ENCODE data around the gene SCAMP4.
"Not testable (repeated sequence)": the region's sequence is repeated elsewhere in the genome, so short reads cannot be mapped to it uniquely, and the experiment has no call there.

Gene SCAMP4

DNA sequence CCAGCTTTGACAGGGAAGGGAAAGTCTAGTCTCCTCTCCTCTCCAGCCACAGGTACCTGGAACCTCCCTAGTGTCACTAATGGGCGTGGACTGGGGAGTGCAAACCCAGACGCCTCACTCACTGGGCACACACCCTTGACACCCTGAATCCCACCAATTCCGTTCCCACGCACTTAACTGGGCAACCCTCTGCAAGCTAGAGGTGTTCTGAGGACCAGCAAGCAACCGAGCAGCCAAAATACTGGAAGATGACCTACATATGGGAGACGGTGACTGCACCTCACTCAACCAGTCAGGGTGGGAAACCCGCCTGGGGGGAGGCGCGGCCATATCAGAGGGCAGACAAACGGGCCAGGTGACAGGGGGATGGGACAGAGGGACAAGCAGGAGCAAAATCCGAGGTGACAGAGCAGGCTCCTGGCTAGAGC, 20.9 kb upstream of the SCAMP4 start:
- ATAC-seq, result peak; percentile 17 to 19

DNA sequence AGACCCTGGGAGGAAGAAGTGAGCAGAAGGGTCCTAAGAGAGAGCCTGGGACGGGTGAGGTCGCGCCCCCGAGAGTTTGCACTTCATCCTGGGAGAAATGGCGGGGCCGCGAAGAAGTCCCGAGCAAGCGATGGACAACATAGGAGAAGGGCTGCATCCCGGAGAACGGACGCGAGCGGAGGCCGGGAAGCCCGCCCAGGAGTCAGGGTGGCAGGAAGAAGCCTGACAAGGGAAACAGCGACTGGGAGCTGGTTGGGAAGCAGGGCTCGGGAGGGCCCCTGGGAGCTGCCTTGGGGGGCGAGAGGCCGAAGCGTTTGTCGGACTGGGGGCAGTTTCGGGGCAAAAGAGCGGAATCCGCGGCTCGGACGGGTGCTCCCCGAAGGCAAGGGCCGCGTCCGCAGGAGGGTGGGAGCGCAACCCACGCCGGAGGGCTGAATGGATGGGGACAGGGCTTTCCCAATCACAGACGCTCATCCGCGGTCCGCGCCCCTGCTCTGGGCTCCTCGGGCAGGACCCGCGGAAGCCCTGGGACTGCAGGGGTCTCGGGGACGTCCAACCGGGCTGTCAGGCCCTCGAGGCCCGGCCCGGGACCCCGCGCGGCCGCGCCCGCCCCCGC, 20.4 kb upstream of the SCAMP4 start:
- no peak for ATAC-seq

DNA sequence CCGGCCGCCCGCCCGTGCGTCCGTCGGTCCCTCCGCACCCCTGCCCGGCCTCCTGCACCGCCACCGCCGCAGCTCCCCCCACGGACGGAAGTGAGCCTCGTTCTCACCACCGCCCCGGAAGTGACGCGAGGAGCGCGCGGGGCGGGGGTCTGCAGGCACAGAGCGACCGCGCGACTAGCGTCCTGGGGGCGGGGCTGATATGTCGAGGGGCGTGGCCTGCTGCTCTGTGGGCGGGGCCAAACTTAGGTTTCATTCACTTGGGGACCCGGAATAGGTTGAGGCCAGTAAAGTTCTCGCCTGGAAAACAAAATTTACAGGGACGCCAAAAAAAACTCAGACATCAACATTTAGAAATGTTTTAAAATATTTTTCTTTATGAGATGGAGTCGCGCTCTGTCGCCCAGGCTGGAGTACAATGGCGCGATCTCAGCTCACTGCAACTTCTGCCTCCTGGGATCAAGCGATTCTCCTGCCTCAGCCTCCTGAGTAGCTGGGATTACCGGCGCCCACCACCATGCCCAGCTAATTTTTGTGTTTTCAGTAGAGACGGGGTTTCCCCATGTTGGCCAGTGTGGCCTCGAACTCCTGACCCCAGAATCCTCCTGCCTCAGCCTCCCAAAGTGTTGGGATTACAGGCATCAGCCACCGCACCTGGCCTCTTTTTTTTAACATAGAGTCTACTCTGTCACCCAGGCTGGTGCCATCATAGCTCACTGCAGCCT, 19.6 kb upstream of the SCAMP4 start, which contains the start of gene ABHD17A:
ABHD17A (minus strand) TSS at position 99 of the 722 bp plus-strand sequence. CDS start 3,930 bp downstream, outside the sequence.
- peak; percentile 90 to 91 for ATAC-seq

DNA sequence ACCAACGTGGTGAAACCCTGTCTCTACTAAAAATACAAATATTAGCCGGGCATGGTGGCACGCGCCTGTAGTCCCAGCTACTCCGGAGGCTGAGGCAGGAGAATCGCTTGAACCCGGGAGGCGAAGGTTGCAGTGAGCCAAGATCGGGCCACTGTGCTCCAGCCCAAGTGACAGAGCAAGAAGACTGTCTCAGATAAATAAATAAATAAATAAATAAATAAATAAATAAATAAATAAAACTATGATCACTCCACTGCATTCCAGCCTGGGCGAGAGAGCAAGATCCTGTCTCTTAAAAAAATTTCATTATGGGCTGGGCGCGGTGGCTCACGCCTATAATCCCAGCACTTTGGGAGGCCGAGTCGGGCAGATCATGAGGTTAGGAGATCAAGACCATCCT, 18.8 kb upstream of the SCAMP4 start:
- ATAC-seq, result not testable (repeated sequence)

DNA sequence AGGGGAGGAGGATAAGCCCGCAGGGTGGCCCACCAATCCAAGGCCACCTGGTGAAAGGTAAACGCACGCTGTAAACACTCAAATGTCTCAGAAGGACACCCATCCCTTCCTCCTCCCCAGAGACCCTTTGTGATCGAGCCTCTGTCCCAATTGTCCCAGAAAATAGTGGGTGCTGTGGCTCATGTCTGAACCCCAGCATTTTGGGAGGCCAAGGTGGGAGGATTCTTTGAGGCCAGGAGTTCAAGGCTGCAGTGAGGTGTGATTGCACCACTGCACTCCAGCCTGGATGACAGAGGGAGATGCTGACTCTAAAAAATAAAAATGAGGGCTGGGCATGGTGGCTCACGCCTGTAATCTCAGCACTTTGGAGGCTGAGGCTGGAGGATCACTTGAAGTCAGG, 16.8 kb upstream of the SCAMP4 start:
- no peak for ATAC-seq

DNA sequence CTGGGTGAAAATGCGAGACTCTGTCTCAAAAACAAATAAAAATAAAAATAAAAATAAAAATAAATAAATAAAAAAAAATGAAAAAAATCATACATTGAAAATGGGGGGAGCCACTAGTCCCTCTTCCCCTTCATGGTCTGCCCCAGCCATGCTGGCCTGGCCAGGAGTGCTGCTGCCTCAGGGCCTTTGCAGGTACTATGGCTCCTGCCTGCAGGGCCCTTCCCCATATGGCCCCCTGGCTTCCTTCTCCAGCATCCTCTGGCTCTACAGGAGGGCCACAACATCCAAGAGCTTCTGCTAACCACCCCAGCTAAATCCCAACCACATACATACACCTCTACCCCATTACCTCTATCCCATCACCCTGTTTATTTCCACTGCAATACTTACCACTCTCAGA, 15.3 kb upstream of the SCAMP4 start:
- no peak for ATAC-seq

DNA sequence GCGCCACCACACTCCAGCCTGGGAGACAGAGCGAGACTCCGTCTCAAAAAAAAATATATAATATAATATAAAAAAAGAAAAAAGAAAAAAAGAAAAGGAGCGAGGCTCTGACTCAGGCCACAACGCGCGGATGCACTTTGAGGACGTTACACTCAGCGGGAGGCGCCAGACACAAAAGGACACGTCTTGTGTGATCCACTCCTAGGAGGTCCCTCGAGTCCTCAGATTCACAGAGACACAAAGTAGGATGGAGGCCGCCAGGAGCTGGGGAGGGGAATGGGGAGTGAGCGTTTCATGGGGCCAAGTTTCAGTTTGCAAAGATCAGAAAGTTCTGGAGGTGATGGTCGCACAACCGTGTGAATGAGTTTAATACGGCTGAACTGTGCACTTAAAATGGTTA, 11.4 kb upstream of the SCAMP4 start:
- ATAC-seq, result no peak

DNA sequence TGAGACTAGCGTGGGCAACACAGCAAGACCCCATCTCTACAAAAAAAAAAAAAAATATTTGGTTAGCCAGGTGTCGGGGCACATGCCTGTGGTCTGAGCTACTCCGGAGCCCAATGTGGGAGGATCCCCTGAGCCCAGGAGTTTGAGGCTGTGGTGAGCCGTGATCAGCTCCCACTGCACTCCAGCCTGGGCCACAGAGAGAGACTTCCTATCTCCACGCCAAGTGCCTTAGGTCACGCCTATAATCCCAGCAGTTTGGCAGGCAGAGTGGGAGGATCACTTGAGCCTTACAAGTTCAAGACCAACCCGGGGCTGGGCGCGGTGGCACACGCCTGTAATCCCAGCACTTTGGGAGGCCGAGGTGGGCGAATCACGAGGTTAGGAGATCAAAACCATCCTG, 8.7 kb upstream of the SCAMP4 start:
- no peak for ATAC-seq

DNA sequence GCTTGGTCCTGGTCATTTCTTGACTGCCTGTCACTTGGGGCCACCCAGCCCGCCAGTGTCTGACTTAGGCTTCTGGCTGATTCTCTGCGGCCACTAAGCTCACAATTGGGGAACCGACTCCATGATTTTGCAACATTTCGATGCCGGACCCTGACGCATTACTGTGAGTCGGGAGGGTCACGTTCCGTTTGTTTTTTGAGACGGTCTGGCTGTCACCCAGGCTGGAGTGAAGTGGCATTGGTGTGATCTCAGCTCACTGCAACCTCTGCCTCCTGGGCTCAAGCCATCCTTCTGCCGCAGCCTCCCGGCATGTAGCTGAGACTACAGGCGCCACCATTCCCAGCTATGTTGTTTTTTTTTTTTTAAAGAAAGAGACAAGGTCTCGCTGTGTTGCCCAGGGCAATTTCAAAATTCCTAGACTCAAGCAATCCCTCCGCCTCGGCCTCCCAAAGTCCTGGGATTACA, 3.2 kb upstream of the SCAMP4 start:
- no peak for ATAC-seq

DNA sequence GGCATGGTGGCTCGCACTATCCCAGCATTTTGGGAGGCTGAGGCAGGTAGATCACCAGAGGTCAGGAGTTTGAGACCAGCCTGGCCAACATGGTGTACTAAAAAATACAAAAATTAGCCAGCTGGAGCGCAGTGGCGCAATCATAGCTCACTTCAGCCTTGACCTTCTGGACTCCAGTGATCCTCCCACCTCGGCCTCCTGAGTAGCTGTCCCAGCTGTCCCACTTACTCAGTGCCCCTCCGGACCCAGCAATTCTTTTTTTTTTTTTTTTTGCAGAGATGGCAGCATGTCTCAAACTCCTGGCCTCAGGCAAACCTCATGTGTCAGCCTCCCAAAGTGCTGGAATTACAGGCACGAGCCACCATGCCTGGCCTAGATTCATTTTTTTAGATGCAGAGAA, 2.3 kb upstream of the SCAMP4 start:
- no peak for ATAC-seq

DNA sequence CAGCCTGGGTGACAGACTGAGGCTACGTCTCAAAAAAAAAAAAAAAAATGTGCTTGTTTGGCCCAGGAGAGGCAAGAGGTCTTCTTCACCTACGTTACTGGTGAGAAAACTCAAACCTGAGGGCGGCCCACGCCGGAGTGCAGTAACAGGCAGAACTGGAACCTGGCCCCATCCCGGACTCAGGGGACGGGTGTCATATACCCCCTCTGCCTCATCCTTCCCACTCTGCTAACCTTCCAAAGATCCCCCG, 414 bp upstream of the SCAMP4 start:
- no peak for ATAC-seq

DNA sequence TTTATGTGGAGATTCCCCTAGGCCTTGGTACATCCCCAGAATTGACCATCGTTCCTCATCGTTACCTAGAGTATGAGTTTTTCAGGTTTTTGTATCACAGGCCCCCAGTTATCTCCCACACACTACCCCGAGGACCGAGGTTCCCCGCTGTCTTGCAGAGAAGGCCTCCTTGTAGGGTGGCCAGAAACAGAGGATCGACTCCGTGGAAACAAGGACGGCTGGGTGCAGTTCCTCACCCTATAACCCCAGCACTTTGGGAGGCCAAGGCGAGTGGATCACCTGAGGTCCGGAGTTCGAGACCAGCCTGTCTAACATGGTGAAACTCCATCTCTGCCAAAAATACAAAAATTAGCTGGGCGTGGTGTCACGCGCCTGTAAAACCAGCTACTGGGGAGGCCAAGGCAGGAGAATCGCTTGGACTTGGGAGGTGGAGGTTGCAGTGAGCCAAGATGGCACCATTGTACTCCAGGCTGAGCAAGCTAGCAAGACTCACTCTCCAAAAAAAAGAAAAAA, 720 bp downstream of the SCAMP4 start:
- no peak for ATAC-seq

DNA sequence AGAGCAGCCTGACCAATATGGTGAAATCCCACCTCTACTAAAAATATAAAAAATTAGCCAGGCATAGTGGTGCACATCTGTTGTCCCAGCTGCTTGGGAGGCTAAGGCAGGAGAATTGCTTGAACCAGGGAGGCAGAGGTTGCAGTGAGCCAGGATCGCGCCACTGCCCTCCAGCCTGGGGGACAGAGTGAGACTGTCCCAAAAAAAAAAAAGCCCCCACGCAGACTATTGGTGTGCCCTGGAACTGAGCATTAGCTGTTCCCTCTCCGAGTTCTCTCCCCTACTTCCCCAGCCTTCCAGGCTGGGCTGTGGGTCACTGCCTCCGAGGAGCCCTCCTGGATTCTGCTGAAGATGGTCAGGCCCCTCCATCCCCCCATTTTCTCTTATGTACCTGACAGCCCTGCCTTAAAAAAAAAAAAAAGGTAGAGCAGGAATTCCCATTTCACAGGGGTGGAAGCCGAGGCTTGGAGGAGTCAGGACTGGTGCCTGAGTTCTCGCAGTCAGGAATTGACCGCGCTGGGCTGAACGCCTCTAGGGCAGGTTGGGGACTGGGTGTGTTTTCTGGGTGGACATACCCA, 1.9 kb downstream of the SCAMP4 start:
- ATAC-seq, result no peak

DNA sequence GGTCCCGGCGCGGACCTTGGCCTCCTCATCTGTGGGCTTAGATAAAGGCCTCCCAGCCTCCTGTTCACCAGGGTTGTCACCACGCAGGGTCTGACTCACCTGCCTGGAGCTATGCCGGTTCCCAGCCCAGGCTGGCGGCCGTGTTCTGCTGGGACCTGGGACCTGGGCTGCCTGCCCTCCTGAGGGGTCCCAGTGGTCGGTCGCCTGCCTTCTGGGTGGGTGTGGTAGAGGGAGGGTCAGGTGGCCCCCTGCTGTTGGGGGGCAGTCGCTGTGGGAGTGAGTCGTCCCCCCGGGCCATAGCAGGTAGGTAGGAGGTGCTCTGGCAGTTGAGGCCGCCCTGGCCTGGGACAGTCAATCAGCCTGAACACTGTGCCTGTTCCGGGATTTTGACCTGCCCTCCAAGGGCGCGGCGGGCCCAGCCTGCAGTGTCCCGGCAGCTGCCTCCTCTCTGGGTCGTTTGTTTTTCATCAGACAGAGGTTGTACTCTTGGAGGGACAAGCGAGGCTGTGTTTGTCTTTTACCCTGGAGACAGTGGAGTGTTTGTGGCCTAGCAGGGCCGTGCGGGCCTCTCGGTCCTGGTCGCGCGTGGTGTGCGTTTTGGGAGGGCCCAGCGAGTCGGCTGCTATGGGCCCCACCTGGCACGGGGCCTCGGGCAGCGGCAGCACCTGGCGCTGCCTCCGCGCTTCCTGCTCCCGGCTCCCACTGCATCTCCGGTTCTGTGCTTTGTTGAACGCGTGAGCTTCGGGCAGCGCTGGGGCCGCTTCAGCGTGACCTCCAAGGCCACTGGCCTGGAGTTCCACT, 2.6 kb downstream of the SCAMP4 start:
- no peak for ATAC-seq

DNA sequence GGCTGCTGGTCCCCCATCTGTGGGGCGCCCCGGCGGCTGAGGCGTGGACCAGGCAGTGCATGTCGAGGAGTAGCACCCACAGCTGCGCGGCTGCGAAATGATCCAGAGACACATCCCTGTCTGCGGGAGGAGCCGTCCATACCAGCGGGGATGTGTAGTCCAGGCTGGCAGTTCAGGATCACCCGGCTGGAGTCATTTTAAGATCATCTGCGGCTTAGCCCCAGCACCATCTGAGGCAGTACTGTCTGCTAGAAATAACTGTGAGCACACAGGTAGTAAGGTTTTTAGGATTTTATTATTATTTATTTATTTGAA, 3.1 kb downstream of the SCAMP4 start:
- ATAC-seq, result no peak

DNA sequence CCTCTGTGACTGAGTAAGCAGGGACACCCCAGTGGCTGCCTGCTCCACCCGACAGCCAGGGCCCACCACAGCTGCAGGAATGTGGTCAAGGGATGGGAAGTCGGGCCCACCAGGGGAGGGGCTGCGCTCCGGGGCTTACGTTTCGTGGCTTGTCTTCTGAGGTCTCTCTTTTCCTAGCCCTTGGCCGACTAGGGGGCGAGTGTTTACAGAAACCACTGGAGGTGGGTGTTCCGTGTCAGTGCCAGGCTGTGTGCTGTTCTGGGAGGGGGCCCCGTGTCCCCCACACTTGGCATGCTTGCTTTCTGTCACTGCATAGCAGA, 4.5 kb downstream of the SCAMP4 start:
- ATAC-seq, result no peak

DNA sequence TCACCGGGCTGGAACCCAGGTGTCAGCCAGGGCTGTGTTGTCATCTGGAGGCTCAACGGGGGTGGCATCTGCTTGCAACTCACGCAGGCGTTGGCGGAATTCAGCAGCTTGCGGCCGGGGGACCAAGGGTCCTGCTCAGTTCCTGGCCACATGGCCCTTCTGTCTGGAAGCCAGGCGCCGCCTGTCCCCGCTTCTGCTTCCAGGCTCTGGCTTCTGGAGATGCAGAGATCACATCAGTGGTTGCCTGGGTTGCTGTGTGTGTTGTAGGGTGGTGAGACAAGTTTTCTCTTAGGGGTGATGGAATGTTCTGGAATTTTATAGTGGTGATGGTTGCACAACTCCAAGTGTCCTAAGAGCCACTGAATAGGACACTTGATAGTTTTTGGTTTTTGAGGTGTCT, 5.0 kb downstream of the SCAMP4 start:
- ATAC-seq, result no peak

DNA sequence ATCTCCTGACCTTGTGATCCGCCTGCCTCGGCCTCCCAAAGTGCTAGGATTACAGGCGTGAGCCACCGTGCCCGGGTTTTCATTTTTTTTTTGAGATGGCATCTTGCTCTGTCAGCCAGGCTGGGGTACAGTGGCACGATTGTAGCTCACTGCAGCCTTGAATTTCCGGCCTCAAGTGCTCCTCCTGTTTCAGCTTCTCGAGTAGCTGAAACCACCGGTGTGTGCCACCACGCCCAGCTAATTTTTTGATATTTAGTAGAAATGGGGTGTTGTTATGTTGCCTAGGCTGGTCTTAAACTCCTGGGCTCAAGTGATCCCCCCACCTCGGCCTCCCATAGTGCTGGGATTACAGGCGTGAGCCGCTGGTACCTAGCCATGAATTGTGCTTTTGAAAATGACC, 5.9 kb downstream of the SCAMP4 start:
- no peak for ATAC-seq

DNA sequence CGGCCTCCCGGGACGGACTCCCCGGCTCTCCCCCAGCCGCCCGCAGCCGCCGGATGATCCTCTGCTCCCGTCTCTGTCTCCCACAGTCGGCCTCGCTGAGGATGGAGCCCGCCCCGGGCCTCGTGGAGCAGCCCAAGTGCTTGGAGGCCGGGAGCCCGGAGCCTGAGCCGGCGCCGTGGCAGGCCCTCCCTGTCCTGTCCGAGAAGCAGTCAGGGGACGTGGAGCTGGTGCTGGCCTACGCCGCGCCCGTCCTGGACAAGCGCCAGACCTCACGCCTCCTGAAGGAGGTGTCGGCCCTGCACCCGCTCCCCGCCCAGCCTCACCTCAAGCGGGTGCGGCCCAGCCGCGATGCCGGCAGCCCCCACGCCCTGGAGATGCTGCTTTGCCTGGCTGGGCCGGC, 6.8 kb downstream of the SCAMP4 start:
- no peak for ATAC-seq

DNA sequence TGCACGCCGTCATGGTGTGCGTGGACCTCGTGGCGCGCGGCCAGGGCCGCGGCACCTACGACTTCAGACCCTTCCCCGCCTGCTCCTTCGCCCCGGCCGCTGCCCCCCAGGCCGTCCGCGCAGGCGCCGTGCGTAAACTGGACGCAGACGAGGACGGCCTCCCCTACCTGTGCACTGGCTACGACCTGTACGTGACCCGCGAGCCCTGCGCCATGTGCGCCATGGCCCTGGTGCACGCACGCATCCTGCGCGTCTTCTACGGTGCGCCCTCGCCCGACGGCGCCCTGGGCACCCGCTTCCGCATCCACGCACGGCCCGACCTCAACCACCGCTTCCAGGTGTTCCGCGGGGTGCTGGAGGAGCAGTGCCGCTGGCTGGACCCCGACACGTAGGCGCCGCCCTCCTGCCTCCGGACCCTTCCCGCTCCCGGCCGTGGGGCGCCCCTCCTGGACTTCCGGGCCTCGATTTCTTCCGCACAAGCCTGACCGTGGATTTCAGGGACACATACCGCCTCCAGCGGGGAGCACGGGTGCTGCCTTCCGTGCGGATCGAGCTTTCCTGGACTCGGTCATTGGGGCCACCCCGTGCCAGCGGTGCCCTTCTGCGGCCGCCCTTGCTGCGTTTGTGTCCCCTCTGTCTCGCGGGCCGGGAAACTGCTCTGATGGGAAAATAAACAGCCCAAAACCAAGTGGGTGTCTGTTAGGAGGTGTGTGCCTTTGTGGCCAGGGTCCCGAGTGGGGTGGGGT, 7.7 kb downstream of the SCAMP4 start:
- ATAC-seq, result no peak

DNA sequence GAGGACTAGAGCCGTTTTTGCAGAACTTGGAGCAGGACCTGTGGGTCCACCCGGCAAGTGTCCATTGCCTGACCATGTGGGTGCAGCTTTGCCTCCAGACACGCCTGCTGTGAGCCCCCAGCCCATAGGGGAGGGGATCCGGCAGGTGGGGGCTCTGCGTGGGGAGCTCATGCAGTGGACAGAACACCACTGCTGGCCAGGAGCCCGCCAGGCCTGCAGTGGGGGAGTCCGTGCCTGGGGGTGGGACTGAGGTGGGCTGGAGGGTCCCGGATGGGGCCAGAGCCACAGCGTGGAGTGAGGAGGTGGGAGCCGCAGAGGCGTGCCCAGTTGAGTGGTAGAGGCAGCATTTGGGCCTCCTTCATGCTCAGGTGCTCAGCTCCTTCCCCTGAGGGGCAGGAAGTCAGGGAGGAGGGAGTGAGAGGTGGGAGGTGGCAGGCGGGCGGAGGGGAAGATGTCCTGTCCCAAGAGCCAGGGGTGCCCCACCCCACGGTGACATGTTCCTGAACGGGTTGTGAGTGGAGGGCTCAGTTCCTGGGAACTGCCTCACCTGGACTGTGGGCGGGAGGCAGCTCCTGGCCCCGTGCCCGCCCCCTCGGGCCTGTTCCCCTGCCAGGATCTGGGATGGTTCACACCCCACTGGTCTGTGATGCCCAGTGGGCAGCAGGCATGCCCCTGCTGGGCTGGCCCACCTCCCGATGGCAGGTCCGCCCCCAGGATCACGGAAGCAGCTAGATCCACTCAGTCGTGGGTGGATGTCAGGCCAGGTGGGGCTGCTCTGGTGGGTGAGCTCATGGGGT, 8.8 kb downstream of the SCAMP4 start:
- no peak for ATAC-seq

DNA sequence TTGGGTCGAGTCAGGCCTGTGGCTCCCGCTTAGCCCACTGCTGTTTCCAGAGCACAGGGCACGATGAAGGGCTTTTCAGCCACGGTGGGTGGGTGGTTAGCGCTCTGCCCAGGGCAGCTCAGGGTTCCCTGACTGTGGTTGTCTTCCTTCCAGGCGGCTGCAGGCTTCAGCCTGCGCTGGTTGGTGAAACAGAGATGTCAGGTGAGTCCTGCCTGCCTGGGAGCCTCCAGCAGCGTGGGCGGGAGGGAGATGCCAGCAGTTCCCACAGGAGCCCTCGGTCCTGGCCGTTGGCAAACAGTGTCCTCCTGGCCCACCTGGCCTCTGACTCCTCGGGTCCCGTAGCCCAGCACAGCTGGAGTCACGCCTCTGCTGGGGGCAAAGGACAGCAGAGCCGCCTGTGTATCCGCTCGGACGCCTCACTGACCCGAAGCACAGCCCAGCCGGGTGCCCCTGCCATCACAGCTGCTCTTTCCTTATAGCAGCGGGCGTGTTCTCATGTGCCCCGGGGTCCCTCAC, 9.7 kb downstream of the SCAMP4 start:
- ATAC-seq, result no peak

Measured in activated CD4-positive, CD25-positive, alpha-beta regulatory T cell treated with anti-CD3 and anti-CD28 coated beads, Interleukin-2, amount 50 U/mL, for 24 hours (primary cell).